Measurements from ENCODE around the gene GPR78. TPM values are rescaled to one million over a fixed set of nuclear protein-coding genes. Genes with fewer than 3 reads are reported as not detected.

GPR78 gene
- total RNA-seq, 1 experiment from 2014 or later: 3.4 TPM

GRCh38 chr4:8617486-8618040, 37.4 kb downstream of the GPR78 start:
- Histone ChIP-seq H3K27ac (ENCODE audit: insufficient read length, low read depth, low read length) (no peak overlapping the region), H3K79me2 (ENCODE audit: insufficient read depth, low read length) (no peaks in the 10 kb centered on the region), H4K5ac (ENCODE audit: insufficient read length, low read depth, low read length) (peak overlapping the region; percentile 12), H3K23me2 (ENCODE audit: insufficient read length, low read depth, low read length, poor library complexity, severe bottlenecking) (no peaks in the 10 kb centered on the region), H2AFZ (ENCODE audit: low read length) (no peak overlapping the region), H3K9ac (ENCODE audit: extremely low read depth, insufficient read length, low read length) (no peak overlapping the region), H3K4me2 (ENCODE audit: insufficient read depth, insufficient read length, low read length) (no peak overlapping the region), H2BK20ac (ENCODE audit: low read depth, low read length, poor library complexity, severe bottlenecking) (no peak overlapping the region), H3K18ac (ENCODE audit: insufficient read length, low read depth, low read length) (no peak overlapping the region), H3K23ac (ENCODE audit: insufficient read length, low read depth, low read length) (no peak overlapping the region), H4K8ac (replicated peaks; ENCODE audit: insufficient read length, low read depth, low read length) (no peak overlapping the region), H2BK5ac (ENCODE audit: insufficient read length, low read length) (no peak overlapping the region), H3K27me3 (ENCODE audit: insufficient read depth, low read length) (no peaks in the 10 kb centered on the region), H3K9me3 (ENCODE audit: control insufficient read depth, low read depth, low read length) (no peaks in the 10 kb centered on the region), H2BK15ac (ENCODE audit: low read depth, low read length) (no peak overlapping the region), H4K91ac (ENCODE audit: insufficient read length, low read depth, low read length) (no peak overlapping the region), H3T11ph (ENCODE audit: low read length) (no peak overlapping the region), H3K4ac (ENCODE audit: low read depth, low read length) (no peak overlapping the region), H4K20me1 (ENCODE audit: control insufficient read depth, insufficient read depth, insufficient read length) (no peaks in the 10 kb centered on the region), H2AK5ac (ENCODE audit: insufficient read length, low read length) (no peak overlapping the region), H3K56ac (ENCODE audit: insufficient read length, low read depth, low read length) (no peak overlapping the region), H3K4me1 (ENCODE audit: insufficient read depth, low read length) (no peaks in the 10 kb centered on the region), H2BK120ac (ENCODE audit: low read depth, low read length, poor library complexity, severe bottlenecking) (no peak overlapping the region), H3K79me1 (ENCODE audit: insufficient read depth, low read depth, low read length, poor library complexity, severe bottlenecking) (no peaks in the 10 kb centered on the region), H3K14ac (ENCODE audit: insufficient read depth, low read length) (no peak overlapping the region), H2BK12ac (ENCODE audit: insufficient read length, low read depth, low read length) (no peak overlapping the region)
- Mint-ChIP-seq H3K27ac (peak overlapping the region in 1 of 3 experiments; percentile 28; a peak in 1 of 7 replicates), H3K9me3 (no peaks in the 10 kb centered on the region), H3K4me1 (no peaks in the 10 kb centered on the region), H3K4me3 (no peak overlapping the region; a peak in 1 of 5 replicates), H3K27me3 (ENCODE audit: low read depth) (peaks cover 2% of the 10 kb centered on the region; the same call in 1 of the 2 replicates), H3K36me3 (ENCODE audit: insufficient read depth in 1 of 3, low read depth in 3 of 3) (peaks cover 0 to 53% (median 41%) of the 10 kb centered on the region in 3 experiments; a peak in 5 of 7 replicates)
- no CpG with 5 or more reads among the region's 21 CpGs for WGBS (ENCODE audit: extremely low coverage, insufficient read length, low lambda C conversion rate)
- DNase-seq: no peak
- no peak for TF ChIP-seq CTCF (conservative IDR thresholded peaks at IDR 0.05)
